Right lung (tissue), 10 donors: Measurements from ENCODE around the gene PNKD. TPM values are rescaled to one million over a fixed set of nuclear protein-coding genes. Genes with fewer than 3 reads are reported as not detected.
A peak's percentile ranks its signal among the peaks of the same experiment; 100 is the strongest.

Experiments
- DNase-seq, 2 donors: peaks; one replicate each; pipeline ENCODE4 v3.0.0-alpha.2; 2013
- long read RNA-seq, 8 donors: transcript quantifications; one replicate each; lab custom pipeline, GENCODE V29; 2026
- polyA plus RNA-seq, 5 donors: library from polyadenylated mRNA; unstranded; fragments of 120-200 nt; gene quantifications; one replicate each; pipeline versions ENCODE4 v1.2.1 to v1.2.3, GENCODE V29; 2013; ENCODE audit warnings: inconsistent platforms in 1 of 5, low replicate concordance in 1 of 5; ENCODE audit not compliant: insufficient read length in 5 of 5, insufficient read depth in 1 of 5

PNKD gene, protein sequence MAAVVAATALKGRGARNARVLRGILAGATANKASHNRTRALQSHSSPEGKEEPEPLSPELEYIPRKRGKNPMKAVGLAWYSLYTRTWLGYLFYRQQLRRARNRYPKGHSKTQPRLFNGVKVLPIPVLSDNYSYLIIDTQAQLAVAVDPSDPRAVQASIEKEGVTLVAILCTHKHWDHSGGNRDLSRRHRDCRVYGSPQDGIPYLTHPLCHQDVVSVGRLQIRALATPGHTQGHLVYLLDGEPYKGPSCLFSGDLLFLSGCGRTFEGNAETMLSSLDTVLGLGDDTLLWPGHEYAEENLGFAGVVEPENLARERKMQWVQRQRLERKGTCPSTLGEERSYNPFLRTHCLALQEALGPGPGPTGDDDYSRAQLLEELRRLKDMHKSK
- polyA plus RNA-seq = 10 to 100 TPM; 50.1 to 70.8 (median 67.6) TPM
- long read RNA-seq, donor 1, transcript PNKD-201 (3 exons, 758 nt) = major isoform, 110 of 134 reads
- long read RNA-seq, donor 1, transcript PNKD-205 (2 exons, 1,372 nt) = minor isoform, 18 of 134 reads
- long read RNA-seq, donor 1, partial matches to known transcripts = 6 of 134 reads
- long read RNA-seq, donor 1, other reads (novel, unspliced or antisense) = 0 of 134 reads
- long read RNA-seq, donor 2, transcript PNKD-201 (3 exons, 758 nt) = major isoform, 72 of 78 reads
- long read RNA-seq, donor 2, transcript PNKD-205 (2 exons, 1,372 nt) = minor isoform, 6 of 78 reads
- long read RNA-seq, donor 2, partial matches to known transcripts = 0 of 78 reads
- long read RNA-seq, donor 2, other reads (novel, unspliced or antisense) = 0 of 78 reads
- long read RNA-seq, donor 3, transcript PNKD-201 (3 exons, 758 nt) = major isoform, 100 of 130 reads
- long read RNA-seq, donor 3, transcript PNKD-205 (2 exons, 1,372 nt) = minor isoform, 16 of 130 reads
- long read RNA-seq, donor 3, partial matches to known transcripts = 0 of 130 reads
- long read RNA-seq, donor 3, other reads (novel, unspliced or antisense) = 13 of 130 reads
- long read RNA-seq, donor 4, transcript PNKD-205 (2 exons, 1,372 nt) = minor isoform, 10 of 81 reads
- long read RNA-seq, donor 4, transcript PNKD-201 (3 exons, 758 nt) = major isoform, 49 of 81 reads
- long read RNA-seq, donor 4, partial matches to known transcripts = 9 of 81 reads
- long read RNA-seq, donor 4, other reads (novel, unspliced or antisense) = 13 of 81 reads
- long read RNA-seq, donor 5, transcript PNKD-201 (3 exons, 758 nt) = major isoform, 104 of 134 reads
- long read RNA-seq, donor 5, transcript PNKD-205 (2 exons, 1,372 nt) = minor isoform, 16 of 134 reads
- long read RNA-seq, donor 5, transcript PNKD-202 (9 exons, 2,991 nt) = minor isoform, 6 of 134 reads
- long read RNA-seq, donor 5, partial matches to known transcripts = 8 of 134 reads
- long read RNA-seq, donor 5, other reads (novel, unspliced or antisense) = 0 of 134 reads
- long read RNA-seq, donor 6, transcript PNKD-205 (2 exons, 1,372 nt) = minor isoform, 17 of 157 reads
- long read RNA-seq, donor 6, transcript PNKD-201 (3 exons, 758 nt) = major isoform, 104 of 157 reads
- long read RNA-seq, donor 6, transcript PNKD-202 (9 exons, 2,991 nt) = minor isoform, 5 of 157 reads
- long read RNA-seq, donor 6, partial matches to known transcripts = 31 of 157 reads
- long read RNA-seq, donor 6, other reads (novel, unspliced or antisense) = 0 of 157 reads
- long read RNA-seq, donor 7, transcript PNKD-205 (2 exons, 1,372 nt) = minor isoform, 11 of 106 reads
- long read RNA-seq, donor 7, transcript PNKD-201 (3 exons, 758 nt) = major isoform, 91 of 106 reads
- long read RNA-seq, donor 7, partial matches to known transcripts = 0 of 106 reads
- long read RNA-seq, donor 7, other reads (novel, unspliced or antisense) = 0 of 106 reads
- long read RNA-seq, donor 8, transcript PNKD-201 (3 exons, 758 nt) = major isoform, 31 of 55 reads
- long read RNA-seq, donor 8, transcript PNKD-205 (2 exons, 1,372 nt) = minor isoform, 8 of 55 reads
- long read RNA-seq, donor 8, partial matches to known transcripts = 0 of 55 reads
- long read RNA-seq, donor 8, other reads (novel, unspliced or antisense) = 13 of 55 reads

DNA sequence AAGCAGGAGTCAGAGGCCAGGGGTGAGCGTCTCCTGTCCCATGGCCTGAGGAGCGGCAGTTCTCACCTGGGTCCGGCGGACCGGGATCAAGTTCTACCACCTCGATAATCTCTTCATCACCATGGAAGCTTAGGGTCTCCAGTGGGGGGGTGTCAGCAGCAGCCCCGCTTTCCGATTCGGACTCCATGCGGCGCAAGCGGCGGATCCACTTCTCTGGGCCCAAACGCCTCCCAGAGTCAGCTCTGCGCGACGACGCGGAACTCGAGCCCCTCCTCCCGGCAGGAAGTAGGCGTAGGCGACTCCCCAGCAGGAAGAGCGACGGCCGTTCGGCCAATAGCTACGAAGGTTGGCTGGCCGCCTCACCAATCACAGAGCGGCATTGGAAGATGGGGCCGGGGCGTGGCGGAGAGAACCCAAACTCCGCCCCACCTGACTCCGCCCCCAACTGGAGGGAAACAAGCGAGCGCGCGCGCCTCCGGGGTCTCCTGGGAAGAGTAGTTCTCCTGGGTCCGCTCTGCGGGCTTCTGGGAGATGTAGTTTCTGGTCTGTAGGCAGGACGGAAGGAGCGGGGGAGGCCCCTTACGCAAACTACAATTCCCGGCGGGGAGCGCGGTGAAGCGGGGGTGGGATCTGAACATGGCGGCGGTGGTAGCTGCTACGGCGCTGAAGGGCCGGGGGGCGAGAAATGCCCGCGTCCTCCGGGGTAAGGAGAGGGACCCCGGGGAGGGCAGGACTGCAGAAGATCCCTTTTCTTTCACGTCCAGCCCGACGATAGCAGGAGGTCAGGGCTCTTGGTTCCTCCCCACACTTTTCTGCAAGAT lies at the start of gene PNKD, which contains the start of gene AAMP:
TSS of gene PNKD (plus strand) at position 620 of the 821 bp plus-strand sequence. CDS start at position 637, 17 bp downstream.
TSS of gene AAMP (minus strand) at position 238 of the 821 bp plus-strand sequence. CDS start at position 187, 51 bp downstream.
- peak; percentile 100 for DNase-seq

DNA sequence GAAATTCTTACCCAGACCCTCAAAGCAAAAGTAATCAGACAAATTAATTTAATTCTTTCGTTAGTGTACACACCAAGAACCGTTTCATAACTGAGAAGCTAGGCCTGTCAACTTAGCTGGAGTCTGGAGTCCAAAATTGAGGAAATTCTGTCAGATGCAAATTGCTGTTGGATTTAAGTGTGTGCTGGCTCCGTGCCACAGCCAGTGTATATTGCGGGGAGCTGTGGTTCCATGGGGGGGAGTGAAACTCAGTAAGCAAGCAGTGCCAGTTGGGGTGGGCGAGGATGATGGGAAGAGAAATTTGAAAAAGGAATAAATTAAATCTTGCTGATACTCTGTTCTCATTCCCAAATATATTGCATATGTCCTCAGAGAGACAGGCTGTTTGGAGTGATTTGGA lies 49.3 kb upstream of the PNKD start:
- no peak for DNase-seq

DNA sequence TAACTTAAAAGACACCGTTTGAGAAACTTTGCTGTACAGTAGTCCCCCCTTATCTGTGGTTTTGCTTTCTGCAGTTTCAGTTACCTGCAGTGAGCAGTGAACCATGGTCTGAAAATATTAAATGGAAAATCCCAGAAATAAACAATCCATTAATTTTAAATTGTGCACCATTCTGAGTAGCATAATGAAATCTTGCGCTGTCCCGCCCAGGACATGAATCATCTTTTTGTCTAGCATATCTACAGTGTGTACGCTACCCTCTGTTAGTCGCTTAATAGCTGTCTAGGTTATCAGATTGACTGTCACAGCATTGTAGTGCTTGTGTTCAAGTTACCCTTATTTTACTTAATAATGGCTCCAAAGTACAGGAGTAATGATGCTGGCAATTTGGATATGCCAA lies 47.3 kb upstream of the PNKD start:
- DNase-seq = no peak

DNA sequence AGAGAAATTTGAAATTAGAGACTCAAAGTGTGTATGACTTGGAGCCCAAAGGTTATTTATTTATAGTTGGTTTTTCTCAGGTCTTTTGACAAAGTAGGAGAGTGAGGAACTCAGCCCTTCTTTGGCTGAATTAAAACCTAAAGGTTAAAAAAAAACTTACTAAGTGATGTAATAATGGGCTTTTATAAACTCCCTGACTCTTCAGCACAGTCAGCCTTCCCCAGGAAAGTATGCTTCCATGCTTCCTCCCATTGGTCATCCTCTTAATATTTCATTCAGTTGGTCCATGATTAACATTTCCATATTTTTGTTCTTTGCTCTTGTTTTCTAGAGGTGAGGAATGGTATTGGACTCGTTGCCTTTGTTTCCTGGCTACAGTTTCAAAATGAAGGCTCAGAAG lies 46.1 kb upstream of the PNKD start:
- DNase-seq = no peak

DNA sequence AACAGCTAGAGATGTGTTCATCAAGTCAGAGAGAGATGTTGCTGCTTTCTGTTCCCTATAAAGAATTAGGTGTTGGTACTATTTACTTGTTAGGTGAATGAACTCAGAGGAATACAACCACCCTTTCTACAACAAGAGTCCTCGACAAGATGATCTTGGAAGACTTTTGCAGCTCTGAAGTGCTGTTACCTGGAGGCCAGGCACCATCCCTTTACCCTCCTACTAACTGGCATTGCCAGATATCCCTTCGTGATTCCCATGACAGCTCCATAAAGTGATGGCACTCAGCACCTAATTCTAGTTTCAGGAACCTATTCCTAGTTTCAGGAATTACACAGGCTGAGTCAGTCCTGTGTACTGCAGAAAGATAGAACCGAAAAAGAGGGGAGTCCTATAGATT lies 43.4 kb upstream of the PNKD start:
- DNase-seq = no peak

DNA sequence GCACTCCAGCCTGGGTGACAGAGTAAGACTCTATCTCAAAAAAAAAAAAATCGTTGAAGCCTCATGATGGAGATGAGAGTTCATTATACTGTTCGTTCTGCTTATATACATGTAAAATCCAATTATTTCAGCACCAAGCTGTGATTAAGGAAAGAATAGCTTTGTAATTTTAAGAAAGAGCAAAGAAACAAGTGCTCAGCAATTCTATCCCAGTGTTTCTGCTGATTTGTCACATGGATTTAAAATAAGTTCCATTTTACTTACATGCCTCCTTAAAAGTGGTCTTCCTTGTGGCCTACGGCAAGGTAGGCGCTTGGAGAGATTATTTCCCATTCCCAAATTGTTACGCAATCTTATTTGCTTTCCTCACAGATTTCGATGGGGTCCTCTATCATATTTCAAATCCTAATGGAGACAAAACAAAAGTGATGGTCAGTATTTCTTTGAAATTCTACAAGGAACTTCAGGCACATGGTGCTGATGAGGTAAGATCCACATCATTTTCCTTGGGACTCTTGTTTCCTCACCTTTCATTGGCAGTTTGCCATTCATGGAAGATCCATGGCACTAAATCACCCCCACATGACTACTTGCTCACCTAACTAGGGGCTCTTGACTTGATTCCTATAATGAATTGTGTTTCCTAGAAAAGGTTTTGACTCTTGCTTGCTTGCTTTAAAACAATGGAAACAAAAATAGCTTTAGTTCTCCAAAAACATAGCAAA lies 41.8 kb upstream of the PNKD start:
- no peak for DNase-seq

DNA sequence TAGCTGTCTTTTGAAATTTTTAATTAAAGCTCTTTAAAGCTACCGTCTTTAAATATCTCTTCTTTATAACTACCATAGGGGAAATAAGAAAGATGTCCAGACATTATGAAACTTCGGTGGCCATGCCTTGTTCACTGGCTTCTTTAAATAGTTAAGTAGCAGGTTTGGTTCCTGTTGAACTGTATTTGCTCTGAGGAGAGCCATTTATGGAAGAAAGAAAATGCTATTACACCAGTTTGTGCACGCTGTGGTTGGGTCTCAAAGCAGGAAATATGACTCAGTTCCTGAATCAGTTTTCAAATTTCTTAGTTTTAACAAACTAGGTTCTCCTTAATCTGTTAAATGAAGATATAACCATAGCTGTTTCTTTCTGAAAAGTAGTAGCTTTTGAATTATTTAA lies 41.1 kb upstream of the PNKD start:
- DNase-seq = no peak

DNA sequence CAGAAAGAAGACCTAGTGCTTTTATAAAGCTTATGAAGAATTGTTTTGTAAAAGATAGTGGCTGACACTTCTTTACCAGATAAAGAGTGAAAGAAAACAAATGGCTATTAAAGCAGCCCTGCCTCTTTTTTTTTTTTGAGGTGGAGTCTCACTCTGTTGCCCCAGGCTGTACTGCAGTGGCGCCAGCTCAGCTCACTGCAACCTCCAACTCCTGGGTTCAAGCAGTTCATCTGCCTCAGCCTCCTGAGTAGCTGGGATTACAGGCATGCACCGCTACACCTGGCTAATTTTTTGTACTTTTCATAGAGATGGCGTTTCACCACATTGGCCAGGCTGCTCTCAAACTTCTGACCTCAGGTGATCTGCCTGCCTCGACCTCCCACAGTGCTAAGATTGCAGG lies 40.5 kb upstream of the PNKD start:
- DNase-seq = no peak

DNA sequence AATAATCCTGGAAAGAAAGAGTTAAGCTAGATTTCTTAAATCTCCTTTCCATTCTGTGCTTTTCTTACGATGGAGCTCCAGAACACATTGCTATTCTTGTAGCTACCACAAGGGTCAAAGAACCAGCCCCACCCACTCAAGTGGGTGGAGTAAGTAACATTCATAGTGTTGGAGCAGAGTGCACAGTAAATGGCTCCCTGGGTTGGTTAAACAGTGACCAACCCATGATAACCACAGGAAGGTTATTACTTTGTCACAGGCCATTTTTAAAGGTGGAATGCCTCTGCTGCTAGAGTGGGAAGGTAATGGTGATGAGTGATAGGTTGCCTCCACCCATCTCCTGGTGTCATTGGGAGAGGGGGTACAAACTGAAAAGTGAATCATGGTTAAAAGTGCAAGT lies 39.4 kb upstream of the PNKD start:
- no peak for DNase-seq

DNA sequence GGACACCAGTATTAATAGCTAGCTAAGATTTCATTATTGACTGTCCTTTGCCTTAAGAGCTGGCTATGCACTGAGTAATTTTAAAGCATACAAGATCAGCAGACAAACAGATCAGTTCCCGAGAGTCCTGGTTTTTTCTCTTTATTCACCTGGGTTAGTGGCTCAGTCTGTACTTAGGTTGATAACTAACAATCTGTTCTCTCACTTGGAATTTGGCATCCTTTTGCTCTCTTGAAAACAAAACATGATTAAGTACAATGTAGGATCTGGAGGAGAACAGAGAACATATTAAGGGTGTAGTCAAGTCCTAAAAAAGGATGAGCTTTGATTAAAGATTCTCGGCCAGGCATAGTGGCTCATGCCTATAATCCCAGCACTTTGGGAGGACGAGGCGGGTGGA lies 36.8 kb upstream of the PNKD start:
- DNase-seq = no peak

DNA sequence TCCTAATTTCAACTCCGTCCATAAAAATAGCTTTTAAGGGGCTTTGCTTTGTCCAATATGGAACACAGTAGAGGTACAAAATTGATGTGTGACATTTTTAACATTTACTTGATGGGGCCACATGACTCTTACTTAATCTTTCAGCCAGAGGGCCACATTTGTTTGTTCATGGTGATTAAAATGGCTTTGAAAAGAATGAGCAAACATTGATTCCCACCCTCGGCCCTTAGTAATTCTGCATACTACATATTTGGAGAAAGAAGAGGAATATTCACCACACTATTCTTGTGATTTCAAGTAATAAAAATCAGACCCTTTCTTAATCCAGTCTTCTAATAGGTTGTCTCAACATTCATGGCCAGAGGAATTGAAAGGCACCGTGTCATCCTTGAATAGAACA lies 35.8 kb upstream of the PNKD start:
- DNase-seq = no peak

DNA sequence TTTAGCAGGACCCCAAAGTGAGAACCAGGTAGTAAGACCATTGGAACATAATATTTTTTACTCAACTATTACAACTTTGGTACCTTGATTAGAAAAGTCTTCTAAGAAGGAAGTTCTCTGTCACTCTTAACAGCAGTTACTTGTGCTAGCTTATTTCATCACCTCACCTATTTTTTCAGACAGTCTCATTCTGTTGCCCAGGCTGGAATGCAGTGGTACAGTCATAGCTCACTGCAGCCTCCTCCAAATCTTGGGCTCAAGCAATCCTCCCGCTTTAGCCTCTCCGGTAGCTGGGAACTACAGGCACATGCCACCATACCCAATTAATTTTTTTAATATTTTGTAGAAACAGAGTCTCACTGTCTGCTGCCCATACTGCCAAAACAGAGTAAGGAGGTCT lies 35.3 kb upstream of the PNKD start:
- no peak for DNase-seq

DNA sequence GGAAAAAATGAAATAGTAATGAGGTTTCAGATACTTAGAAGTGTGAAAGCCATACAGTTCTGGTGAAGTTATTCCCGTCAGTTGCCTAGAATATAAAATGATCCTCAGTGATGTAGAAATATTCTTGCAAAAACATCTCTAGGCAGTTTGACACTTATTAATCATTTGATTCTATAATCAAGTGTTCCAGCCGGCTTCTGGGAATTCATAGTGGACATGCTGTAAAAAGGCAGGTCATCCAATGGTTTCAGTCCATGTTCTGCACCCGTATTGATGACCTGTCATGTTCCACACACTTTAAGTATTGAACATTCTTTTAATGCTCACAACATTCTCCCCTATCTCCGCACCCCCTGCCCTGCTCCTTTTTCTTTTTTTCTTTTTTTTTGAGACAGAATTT lies 33.5 kb upstream of the PNKD start:
- no peak for DNase-seq

DNA sequence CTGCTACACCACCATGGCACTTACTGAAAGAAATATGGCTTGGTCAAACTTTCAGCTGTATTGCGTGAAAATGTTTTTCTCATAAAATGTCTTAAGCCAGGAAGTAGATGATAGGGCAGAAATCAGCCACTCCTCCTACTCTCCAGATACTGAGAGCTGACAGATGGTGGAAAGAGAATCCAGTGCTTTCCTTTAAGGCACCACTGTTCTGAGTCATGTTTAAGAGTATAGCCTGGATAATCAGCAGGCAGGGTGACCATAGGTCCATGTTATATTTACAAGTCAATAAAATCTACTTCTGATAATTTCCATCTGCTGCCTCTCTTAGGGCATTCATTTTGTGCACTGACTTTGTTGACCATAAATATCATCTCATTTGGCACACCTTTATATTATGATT lies 31.4 kb upstream of the PNKD start:
- DNase-seq = no peak

DNA sequence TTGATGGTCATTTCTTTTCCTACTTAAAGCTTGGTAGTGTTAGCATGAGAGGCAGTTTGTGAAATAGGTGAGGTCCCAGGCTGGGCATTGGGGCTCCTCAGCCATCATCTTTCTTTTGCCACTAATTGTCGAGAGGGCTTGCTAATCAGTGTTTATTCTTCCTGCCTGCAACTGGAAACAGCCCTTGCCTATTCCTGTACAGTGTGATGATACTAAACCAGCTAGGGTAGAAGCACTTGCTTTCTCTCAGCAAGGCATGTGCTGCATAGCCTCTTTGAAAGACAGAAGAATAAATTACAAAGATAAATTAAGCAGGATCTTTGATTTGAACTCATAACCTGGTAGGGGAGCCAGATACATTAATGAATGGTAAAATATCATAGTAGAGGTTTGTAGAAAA lies 26.1 kb upstream of the PNKD start:
- DNase-seq = no peak

DNA sequence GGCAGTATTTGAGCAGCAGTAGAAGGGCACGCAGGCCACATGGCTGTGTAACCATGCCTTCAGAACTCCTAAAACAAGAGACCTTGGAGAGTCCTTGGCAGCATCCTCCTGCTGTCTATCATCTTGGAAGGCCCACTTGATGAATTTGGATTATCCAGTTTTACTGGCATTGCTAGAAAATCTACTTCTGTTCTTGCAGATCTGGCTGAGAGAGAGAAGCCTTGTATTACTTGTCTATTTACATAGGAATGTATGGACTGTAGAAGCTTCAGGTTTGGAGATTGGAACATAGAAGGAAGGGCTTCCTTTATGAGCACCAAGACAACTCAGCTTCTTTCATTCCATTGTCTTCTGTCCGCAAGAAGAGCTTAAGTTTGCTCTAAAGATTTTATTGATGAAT lies 25.7 kb upstream of the PNKD start:
- DNase-seq = no peak

DNA sequence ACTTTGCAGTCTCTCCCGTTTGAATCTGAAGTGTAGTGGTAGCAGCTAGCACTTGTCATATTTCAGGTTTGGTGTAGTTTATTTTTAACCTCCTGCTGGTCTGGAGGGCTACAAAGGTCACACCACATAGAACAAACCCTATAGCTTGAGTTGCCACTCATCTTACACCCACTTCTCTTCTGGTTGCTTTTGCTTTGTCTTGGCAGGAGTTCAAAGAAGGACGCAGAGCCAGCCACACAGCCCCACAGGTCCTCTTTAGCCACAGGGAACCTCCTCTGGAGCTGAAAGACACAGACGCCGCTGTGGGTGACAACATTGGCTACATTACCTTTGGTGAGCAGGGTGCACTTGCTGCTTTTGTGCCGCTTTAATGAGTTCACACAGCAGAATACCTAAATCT lies 25.1 kb upstream of the PNKD start:
- no peak for DNase-seq

DNA sequence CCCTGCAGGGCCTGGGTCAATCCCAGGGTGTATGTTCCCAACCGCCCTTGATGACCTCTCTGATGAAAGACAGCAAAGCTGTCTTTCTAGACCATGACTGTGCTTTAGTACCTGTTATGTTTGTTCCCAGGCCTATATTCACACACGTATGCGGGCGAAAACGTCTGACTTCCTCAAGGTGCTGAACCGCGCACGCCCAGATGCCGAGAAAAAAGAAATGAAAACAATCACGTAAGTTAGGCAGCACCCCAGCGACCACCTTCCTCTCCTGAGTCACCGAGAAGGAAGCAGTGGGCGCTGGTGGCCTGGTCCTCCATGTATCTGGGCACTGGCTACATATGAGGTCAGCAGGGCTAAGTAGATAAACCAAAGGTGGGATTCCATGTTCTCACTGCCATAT lies 20.6 kb upstream of the PNKD start:
- DNase-seq = no peak
